ENCODE data around the gene CCT2. TPM values are rescaled to one million over a fixed set of nuclear protein-coding genes. Genes with fewer than 3 reads are reported as not detected.

CCT2 gene
- total RNA-seq (2016; rRNA removed; fragmentation: Illumina TruSeq; extraction: Trizol) (388 and 601 TPM in 2 replicates), polyA plus RNA-seq (2011; rRNA removed) (153 and 209 TPM in 2 replicates), polyA minus RNA-seq (2011; rRNA and poly(A)+ RNA removed; ENCODE audit: low replicate concordance) (131 and 249 TPM in 2 replicates), Bru-seq, nascent RNA (percentile 96 among the genes with signal in this experiment), BruChase-seq, experiment 1, labeled RNA remaining after a 6-hour chase (percentile 99 among the genes with signal in this experiment), BruChase-seq, experiment 2, labeled RNA remaining after a 2-hour chase (percentile 98 among the genes with signal in this experiment)
- total RNA-seq (2016; cell fraction: cytosol; rRNA removed; fragmentation: Illumina TruSeq; extraction: Trizol; ENCODE audit: low read depth) = 74.2 and 102 TPM in 2 replicates
- 405 and 620 TPM in 2 replicates for total RNA-seq (2016; cell fraction: insoluble cytoplasmic fraction; rRNA removed; fragmentation: Illumina TruSeq; extraction: Trizol)
- total RNA-seq (2016; cell fraction: membrane; rRNA removed; fragmentation: Illumina TruSeq; extraction: Trizol) = 96.6 and 113 TPM in 2 replicates
- total RNA-seq (2016; cell fraction: nucleus; rRNA removed; fragmentation: Illumina TruSeq; extraction: Trizol) = 229 and 234 TPM in 2 replicates
- 129 and 135 TPM in 2 replicates for polyA plus RNA-seq (2011; cell fraction: cytosol; rRNA removed)
- polyA plus RNA-seq (2011; cell fraction: nucleus; rRNA removed) = 91.8 and 103 TPM in 2 replicates
- 133 and 169 TPM in 2 replicates for polyA plus RNA-seq (2012)
- polyA plus RNA-seq (2016; cell fraction: cytosol; fragmentation: Illumina TruSeq; extraction: Trizol; ENCODE audit: low read depth) = 21.6 and 28.6 TPM in 2 replicates
- polyA plus RNA-seq (2016; cell fraction: insoluble cytoplasmic fraction; fragmentation: Illumina TruSeq; extraction: Trizol; ENCODE audit: low read depth) = 377 and 387 TPM in 2 replicates
- 44.7 and 54.2 TPM in 2 replicates for polyA plus RNA-seq (2016; cell fraction: membrane; fragmentation: Illumina TruSeq; extraction: Trizol; ENCODE audit: low read depth)
- 250 and 258 TPM in 2 replicates for polyA plus RNA-seq (2016; cell fraction: nucleus; fragmentation: Illumina TruSeq; extraction: Trizol; ENCODE audit: insufficient read depth, low read depth)
- polyA minus RNA-seq (2011; cell fraction: cytosol; rRNA and poly(A)+ RNA removed) = 120 and 121 TPM in 2 replicates
- polyA minus RNA-seq (2011; cell fraction: nucleus; rRNA and poly(A)+ RNA removed) = 263 and 310 TPM in 2 replicates
- long read RNA-seq, experiment 1, transcript CCT2-201 (16 exons, 2,041 nt) = major isoform, 228 of 312 reads
- long read RNA-seq, experiment 1, partial matches to known transcripts = 60 of 312 reads
- long read RNA-seq, experiment 1, other reads (novel, unspliced or antisense) = 21 of 312 reads
- long read RNA-seq, experiment 2, transcript CCT2-201 (16 exons, 2,041 nt) = major isoform, 169 of 346 reads
- long read RNA-seq, experiment 2, partial matches to known transcripts = 119 of 346 reads
- long read RNA-seq, experiment 2, other reads (novel, unspliced or antisense) = 54 of 346 reads

DNA sequence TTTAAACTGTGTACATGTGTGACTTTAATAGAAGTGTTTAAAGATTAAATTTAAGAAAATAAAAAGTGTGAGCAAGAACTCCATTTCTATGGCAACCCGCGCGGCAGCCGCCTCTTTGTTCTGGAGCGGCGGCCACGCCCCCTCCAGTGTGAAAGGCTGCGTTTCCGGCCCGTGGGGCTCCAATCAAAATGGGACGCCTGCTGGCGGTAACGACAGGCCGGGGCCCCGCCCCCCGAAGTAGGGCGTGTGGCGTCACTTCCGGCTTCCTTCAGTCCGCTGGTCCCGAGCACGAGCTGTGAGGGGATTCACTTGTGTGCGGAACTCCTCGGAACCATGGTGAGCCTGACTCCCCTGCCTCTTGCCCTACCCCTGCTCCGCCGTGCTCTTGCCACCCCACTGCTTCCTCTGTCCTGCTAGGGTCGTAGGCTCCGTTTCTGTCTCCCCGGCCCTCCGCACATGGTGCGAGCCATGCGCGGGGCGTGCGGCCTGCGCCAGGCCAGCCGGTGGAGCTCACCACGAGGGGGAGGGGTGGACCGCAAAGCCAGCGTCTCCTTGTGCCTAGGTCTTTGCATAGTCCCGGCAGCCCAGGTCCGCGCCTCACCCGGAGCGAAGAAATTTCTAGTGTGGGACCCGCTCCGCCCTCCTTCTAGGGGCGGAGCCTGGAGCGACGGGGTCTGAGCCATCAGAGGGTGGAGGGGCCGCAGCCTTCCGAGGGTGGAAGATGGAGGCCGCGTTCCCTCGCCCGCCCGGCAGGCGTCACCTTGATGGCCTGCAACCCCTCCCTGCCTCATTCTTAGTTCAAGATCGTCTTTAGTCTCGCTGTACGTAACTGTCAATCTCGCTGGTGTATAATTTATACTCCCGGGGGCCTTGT is at the start of gene CCT2:
Gene CCT2 (plus strand): TSS at position 271 of the 874 bp plus-strand sequence. CDS start 63 bp downstream, at position 334.
- Histone ChIP-seq H3K9ac (ENCODE audit: insufficient read depth, low read depth, low read length) (peak within 1 kb of the TSS; percentile 99), H3K27ac (ENCODE audit: extremely low read length, insufficient read depth, low read length) (peak within 1 kb of the TSS; percentile 93), H3K4me3 (replicated peaks in 1 of 3; ENCODE audit: insufficient read depth in 1 of 3, low read depth in 2 of 3, low read length in 3 of 3) (peak within 1 kb of the TSS; percentile 89 to 100 (median 94)), H2AFZ (ENCODE audit: low read length) (peak within 1 kb of the TSS; percentile 77), H3K79me2 (ENCODE audit: insufficient read depth, low read length) (peaks cover 28% of the 10 kb centered on the region), H4K20me1 (ENCODE audit: insufficient read depth, low read length) (peaks cover 17% of the 10 kb centered on the region), H3K4me2 (ENCODE audit: low read depth, low read length) (peak within 1 kb of the TSS; percentile 93), H3K36me3 (replicated peaks in 1 of 2; ENCODE audit: control insufficient read depth in 1 of 2, insufficient read depth in 2 of 2, low read length in 2 of 2) (peaks cover 8 to 32% of the 10 kb centered on the region in 2 experiments), H3K27me3 (ENCODE audit: control insufficient read depth in 1 of 2, insufficient read depth in 2 of 2, low read length in 2 of 2) (no peaks in the 10 kb centered on the region; a peak in 1 of 5 replicates), H3K9me3 (ENCODE audit: low read length) (no peaks in the 10 kb centered on the region), H3K4me1 (ENCODE audit: insufficient read depth, low read length) (peaks cover 15% of the 10 kb centered on the region)
- BruUV-seq (replicated peaks) = TSS peak; percentile 94
- intact Hi-C loops (cut with micrococcal nuclease; ENCODE audit: unreplicated experiment) (loop anchor here (5.0 kb wide), 1 partner anchor 228 kb away; the partner anchor contains the start of gene YEATS4), in situ Hi-C loops (cut with HindIII; ENCODE audit: extremely low pct_ligation_motif_present, low pct_unique_long_range_greater_than_20kb) (no loop called here)
- ChIA-PET POLR2A (interaction anchor here (0.6 to 1.8 kb wide), 8 partner anchors 8 to 321 kb away, joined by 3 to 7 read pairs (median 3); partner anchors contain the start of gene LYZ), CTCF (ENCODE audit: low intra/inter-chr PET ratio, low total read pairs) (no interaction called here)
- peak; percentile 47 for FAIRE-seq
- peak; percentile 94 for ATAC-seq
- WGBS (ENCODE audit: low lambda C conversion rate) = 1% methylated on average over 46 of the region's 63 CpGs
- peak; percentile 90 for DNase-seq (ENCODE audit: low spot score)
- TF ChIP-seq SIN3A (IDR thresholded peaks at IDR 0.05; ENCODE audit: borderline replicate concordance, low read depth, low read length) (peak; percentile 79; the same call in 1 of the 2 replicates), PTBP1 (IDR thresholded peaks at IDR 0.05; ENCODE audit: low read depth, low read length, poor library complexity, severe bottlenecking) (peak; percentile 77), ZNF777 (CRISPR knock-in tag; IDR thresholded peaks at IDR 0.05) (0 out of 2 replicates have a peak, but pooled peaks have one; percentile 54), BRD4 (CRISPR knock-in tag; IDR thresholded peaks at IDR 0.05) (peak; percentile 92), MAF1 (CRISPR knock-in tag; IDR thresholded peaks at IDR 0.05; ENCODE audit: borderline replicate concordance) (peak; percentile 87; the same call in 1 of the 2 replicates), SIN3B (IDR thresholded peaks at IDR 0.05; ENCODE audit: low read length) (no peak), SNAI1 (CRISPR knock-in tag; IDR thresholded peaks at IDR 0.05; ENCODE audit: borderline replicate concordance) (peak; percentile 95; the same call in 1 of the 2 replicates), SRSF4 (IDR thresholded peaks at IDR 0.05; ENCODE audit: low read depth, low read length, poor library complexity, severe bottlenecking) (no peak), HES4 (CRISPR knock-in tag; IDR thresholded peaks at IDR 0.05; ENCODE audit: borderline replicate concordance) (peak; percentile 94), HMGXB3 (CRISPR knock-in tag; IDR thresholded peaks at IDR 0.05; ENCODE audit: borderline replicate concordance) (peak; percentile 71; the same call in 1 of the 2 replicates), KDM5A (IDR thresholded peaks at IDR 0.05; ENCODE audit: borderline replicate concordance, low read length) (peak; percentile 92)
